GM19397 (cell line): ENCODE results near the gene ASS1.

Experiments used
- ATAC-seq: cut with Tn5 transposase; IDR thresholded peaks from one replicate; pipeline ENCODE4 v1.9.1; 2021; ENCODE audit warnings: mild to moderate bottlenecking, moderate library complexity; ENCODE audit not compliant: unreplicated experiment

ASS1 gene

GRCh38 chr9:130493021-130493420 lies 48.3 kb downstream of the ASS1 start:
- no peak for ATAC-seq

- no peak for ATAC-seq
These were observed 48.7 kb downstream of the ASS1 start for GRCh38 chr9:130493476-130493875.

DNA sequence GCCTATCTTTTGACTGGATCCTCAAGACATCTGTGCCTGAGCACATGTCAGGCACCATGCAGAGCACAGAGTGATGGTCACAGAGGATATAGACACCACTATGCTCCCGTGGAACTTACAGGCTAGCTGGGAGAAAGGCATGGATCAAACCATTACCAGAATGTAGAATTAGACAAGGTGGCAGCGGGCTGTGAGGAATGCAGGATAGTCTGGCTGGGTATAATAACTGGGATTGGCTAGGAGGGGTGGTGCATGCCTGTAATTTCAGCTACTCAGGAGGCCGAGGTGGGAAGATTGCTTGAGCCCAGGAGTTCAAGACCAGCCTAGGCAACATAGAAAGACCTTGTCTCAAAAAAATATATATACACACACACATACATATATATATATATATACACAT lies 50.3 kb downstream of the ASS1 start:
- no peak for ATAC-seq

DNA sequence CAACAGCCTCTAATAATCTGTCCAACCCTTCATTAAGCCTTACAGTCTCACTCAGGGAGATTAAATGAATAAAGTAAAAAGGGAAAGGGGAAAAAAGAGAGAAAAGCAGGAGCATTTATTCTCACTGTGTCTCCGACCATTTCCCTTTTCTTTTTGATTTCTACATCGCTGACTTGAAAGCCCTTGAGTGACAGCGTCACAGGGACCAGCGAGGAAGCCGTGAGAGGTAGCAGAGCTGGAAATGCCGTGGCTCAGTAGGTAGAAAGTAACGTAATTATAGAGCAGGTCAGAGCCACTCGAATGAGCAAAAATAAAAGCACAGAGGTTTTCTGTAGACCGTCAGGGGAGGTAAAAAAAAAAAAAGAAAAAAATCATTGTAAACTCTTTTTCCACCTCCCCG lies 52.4 kb downstream of the ASS1 start:
- no peak for ATAC-seq

- no peak for ATAC-seq
These were observed 53.6 kb downstream of the ASS1 start for GRCh38 chr9:130498298-130498917.

- no peak for ATAC-seq
These were observed 54.3 kb downstream of the ASS1 start for GRCh38 chr9:130498918-130499698.

DNA sequence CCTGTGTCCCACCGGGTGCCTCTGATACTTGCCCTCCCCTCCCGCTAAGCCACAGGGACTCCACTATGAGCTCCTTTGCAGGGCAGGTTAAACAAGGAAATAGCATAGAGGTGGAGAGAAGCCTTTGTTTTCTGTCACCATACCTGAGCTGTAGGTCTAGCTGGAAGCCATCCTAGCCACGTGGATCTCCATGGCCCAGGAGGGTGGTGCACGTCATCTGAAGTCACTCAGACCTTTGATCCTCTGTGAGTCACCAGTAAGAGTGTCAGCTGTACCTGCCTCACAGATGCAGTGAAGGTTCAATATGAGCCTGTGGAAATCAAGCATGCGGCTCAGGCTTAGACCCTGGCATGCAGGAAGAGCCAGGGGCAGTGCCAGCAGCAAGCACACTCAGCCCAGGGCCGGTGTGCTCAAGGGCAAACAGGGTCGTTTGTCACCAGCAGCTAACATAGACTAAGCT lies 55.1 kb downstream of the ASS1 start:
- ATAC-seq = no peak

DNA sequence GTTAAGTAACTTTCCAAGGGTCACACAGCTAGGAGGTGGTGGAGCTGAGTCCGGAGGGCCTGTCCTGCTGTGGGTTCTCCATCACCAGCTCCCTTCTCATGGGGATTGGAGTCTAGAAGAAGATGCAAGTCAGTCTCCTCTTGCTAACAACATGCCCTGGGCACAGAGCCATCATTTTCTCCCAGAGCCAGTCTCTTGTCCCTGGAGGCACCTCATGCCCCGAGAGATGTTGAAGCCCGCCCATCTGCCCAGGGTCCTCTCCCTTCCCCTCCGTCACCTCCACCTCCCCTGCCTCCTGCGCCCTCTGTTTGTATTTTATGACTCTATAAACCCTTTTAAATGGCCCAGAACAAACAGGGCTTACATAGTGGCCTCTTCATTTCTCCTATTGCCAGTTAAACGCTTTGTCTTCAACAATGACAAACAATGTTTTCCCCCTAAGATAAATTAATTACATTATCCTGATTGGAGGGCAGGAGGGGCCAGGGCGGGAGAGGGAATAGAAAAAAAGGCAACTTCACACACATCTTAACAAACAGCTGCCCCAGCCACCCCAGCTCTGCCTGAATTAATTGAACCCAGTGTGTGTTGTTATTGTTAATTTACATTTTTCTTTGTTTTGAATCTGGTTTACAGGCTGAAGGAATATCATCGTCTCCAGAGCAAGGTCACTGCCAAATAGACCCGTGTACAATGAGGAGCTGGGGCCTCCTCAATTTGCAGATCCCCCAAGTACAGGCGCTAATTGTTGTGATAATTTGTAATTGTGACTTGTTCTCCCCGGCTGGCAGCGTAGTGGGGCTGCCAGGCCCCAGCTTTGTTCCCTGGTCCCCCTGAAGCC lies 55.8 kb downstream of the ASS1 start:
- no peak for ATAC-seq

DNA sequence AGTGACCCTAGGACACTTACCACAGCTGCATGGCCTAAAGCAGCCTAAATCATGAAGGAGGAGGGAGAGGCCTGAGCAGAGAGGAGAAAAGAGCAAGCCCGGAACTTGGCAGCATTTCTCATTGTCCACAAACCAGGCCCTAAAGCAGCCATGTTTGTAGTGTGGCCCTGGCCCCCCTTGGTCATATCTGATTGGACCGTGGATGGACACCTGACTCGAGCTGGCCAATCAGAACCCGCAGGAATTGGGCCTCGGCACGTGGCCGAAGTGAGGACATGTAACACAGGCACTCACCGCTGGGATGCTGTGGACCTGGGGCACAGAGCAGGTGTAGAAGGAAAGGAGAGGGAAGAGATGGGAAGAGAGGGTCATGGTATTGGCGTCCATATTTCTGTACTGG lies 56.9 kb downstream of the ASS1 start:
- no peak for ATAC-seq

- no peak for ATAC-seq
These were observed 63.5 kb downstream of the ASS1 start for GRCh38 chr9:130508218-130508617.

DNA sequence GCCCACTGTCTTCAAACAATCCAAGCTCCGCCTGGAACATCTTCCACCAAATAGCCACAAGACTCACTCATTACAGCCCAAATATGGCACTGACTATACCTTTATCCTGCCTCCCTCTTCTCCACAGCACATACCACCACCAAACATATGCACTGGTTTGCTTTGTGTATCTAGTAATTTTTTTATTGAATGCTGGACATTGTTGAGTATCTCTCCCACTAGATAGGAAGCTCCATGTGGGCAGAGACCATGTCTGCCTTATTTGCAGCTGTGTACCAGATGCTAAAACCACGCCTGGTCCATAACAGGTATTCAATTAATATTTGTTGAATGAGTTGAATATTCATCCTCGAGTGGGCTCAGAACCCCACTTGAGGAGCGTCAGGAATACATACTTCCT lies 67.4 kb downstream of the ASS1 start:
- no peak for ATAC-seq

DNA sequence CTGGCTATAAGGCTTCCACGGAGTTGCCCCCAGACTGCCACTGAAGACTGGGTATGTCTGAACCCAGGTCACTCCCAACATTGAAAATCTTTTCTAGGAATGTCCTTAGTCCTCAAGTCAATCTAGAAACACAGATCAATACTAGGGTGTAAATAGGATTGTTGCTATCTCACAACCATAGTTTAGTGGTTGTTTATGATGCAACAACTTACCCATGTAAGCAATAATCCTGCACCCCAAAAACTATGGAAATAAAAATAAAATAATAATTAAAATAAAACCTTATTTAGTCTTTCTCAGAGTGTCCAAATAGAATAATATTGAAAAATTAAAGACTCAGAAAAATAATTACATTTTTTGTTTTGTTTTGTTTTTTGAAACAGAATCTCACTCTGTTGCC lies 68.3 kb downstream of the ASS1 start:
- no peak for ATAC-seq

DNA sequence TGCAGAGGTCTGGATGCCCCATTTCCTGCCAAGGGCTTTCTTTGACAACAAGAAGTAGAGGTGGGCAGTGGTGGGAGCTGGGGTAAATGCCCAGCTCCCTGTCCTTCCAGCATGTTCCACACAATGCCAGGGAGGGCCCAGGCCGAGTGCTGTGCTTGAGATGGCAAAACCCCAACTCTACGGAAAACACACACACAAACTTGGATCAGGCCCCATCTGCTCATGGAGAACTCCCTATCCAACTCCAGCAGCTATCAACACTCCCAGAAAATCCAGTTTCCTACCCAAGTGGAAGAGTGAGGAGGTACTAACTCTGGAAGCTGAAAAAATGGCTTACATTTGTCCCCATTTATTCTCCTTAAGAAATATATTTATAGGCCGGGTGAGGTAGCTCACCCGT lies 73.5 kb downstream of the ASS1 start:
- no peak for ATAC-seq

- ATAC-seq = no peak
These were observed 74.4 kb downstream of the ASS1 start for GRCh38 chr9:130518943-130519799.

DNA sequence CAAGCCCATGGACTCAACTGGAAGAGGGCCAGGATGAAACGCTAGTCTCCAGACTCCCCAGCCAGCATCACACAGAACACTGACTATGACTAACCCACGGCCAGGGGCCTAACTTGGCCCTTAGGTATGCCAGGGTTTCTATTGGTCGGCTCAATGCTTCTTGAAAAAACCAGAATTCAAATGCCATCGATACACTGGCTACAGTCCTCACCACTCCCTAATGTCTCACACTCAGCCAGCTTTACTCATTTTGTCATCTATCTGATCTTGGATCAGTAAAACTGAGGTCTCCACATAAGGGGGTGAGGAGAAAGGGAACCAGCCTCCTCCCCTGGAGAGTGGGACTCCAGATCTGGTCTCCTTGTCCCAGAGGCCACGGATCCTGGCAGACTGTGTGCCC lies 75.2 kb downstream of the ASS1 start:
- no peak for ATAC-seq

- ATAC-seq = no peak
These were observed 77.0 kb downstream of the ASS1 start for GRCh38 chr9:130521715-130522114.

DNA sequence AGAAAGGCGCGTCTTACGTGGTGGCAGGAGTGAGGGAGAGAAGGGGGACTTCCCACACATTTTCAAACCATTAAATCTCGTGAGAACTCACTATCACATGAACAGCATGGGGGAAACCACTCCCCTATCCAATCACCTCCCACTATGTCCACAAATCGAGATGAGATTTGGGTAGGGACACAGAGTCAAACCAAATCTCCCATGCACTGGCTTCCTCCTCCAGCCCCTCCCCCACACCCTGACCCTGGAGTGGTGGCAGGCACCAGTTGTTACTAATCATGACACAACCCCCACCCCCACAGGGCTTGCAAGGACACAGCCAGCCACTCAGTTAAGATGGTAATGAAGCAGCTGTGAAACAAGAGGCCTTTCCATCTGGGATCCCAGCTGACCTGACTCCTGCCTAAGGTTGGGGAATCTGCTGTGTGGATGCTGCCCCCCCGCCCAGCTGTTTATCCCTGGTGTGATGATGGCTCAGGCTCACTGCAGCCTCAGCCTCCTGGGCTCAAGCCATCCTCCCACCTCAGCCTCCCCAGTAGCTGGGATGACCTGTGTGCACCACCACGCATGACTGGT lies 77.6 kb downstream of the ASS1 start:
- no peak for ATAC-seq

- no peak for ATAC-seq
These were observed 79.2 kb downstream of the ASS1 start for GRCh38 chr9:130523921-130524320.

DNA sequence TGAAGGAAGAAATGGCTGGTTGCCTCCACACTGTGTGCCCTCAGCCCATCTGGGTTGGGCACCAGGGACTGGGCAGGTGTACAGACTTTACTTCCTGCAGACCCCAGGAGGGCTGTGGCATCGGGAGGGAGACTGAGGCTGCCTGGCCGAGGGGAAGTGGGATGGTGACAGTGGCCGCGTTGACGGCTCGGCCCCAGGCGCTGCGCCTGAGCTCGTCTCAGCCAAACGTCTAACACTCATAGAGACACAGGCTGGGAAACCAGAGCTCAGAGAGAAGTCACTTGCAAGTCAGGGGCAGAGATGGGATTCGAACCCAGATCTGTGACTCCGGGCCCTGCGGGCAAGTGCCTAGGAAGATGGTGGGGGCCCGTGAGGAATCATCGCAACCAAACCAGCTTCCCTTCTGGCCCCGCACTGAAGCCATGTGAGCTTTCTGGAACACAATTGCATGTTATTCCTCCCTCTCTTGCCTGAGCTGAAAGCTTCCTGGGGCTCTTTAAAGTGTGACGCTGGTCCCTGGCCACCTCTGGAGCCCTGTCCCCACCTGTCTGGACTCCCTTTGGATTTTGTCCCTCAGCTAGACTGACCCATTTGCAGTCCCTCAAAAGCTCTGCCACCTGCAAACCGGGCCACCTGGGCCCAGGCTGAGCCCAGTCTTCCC lies 81.6 kb downstream of the ASS1 start:
- no peak for ATAC-seq
